Stomach (tissue), 4 donors: Measurements from ENCODE around the gene MMP28.

Experiments used
- POLR2A ChIP-seq, 4 donors: fragments of 450-650 bp; IDR thresholded peaks; one replicate each; pipeline ENCODE4 v1.6.1; 2016; ENCODE audit warnings: antibody characterized with exemption in 4 of 4, control low read depth in 2 of 4, mild to moderate bottlenecking in 1 of 4, moderate library complexity in 1 of 4
- POLR2AphosphoS5 ChIP-seq, 3 donors: sonication (generic); formaldehyde crosslinking; IDR thresholded peaks; one replicate each; pipeline ENCODE4 v1.6.1; 2016; ENCODE audit warnings: antibody characterized with exemption in 3 of 3
- TF ChIP-seq, protein P1 (sequence below), 7 experiments: fragments of 450-650 bp in 4 of 7; fragments of 200-600 bp in 3 of 7; sonication (generic) in 3 of 7; IDR thresholded peaks; one replicate each; pipeline ENCODE4 v1.5.1; 2016 to 2019; ENCODE audit warnings: antibody characterized with exemption in 7 of 7, control low read depth in 2 of 7, mild to moderate bottlenecking in 1 of 7

DNA sequence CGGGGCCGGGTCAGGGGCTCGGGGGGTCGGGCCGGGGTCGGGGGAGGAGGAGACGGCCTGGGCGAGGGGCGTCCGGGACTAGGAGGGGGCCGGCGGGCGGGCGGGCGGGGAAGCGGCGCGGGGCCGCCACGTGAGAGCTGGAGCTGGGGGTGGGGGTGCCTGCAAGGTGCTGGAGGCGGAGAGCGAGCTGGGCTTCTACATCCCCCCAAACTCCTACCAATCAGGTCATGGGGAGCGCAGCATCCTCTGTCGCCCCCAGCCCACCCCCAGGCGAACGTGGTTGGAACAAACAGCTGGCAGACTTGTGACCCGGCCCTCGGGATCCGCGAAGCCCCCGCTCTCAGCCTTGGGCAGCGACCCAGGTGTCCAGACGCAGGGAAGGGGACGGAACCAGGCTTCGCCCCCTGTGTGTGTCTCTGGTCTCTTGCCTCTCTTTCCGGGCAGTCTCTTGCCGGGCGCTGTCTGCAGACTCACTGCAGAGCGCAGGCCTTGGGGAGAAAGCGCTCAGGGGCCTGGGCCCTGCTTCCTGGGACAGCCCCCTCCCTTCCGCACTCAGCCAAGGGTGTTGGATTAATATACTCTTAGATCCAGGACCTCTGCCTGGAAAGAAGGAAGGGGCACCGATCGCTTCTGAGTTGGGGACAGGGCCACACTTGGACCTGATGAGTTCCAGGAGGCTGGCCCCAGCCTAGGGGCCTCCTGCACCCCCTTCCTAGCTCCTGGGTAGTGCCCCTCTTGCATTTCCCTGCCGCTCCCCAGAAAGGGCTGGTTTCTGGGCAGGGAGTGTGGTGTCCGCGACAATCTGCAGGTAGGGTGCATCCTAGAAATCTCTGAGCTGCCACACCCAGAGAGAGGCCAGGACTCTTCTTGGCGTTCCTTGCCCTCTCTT lies 63.3 kb downstream of the MMP28 start:
- TF ChIP-seq POLR2A (IDR thresholded peaks at IDR 0.05) (no peak), POLR2AphosphoS5 (IDR thresholded peaks at IDR 0.05) (no peak)
- TF ChIP-seq, protein P1, sequence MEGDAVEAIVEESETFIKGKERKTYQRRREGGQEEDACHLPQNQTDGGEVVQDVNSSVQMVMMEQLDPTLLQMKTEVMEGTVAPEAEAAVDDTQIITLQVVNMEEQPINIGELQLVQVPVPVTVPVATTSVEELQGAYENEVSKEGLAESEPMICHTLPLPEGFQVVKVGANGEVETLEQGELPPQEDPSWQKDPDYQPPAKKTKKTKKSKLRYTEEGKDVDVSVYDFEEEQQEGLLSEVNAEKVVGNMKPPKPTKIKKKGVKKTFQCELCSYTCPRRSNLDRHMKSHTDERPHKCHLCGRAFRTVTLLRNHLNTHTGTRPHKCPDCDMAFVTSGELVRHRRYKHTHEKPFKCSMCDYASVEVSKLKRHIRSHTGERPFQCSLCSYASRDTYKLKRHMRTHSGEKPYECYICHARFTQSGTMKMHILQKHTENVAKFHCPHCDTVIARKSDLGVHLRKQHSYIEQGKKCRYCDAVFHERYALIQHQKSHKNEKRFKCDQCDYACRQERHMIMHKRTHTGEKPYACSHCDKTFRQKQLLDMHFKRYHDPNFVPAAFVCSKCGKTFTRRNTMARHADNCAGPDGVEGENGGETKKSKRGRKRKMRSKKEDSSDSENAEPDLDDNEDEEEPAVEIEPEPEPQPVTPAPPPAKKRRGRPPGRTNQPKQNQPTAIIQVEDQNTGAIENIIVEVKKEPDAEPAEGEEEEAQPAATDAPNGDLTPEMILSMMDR (IDR thresholded peaks at IDR 0.05): no peak
